Nephron (organoid): ENCODE results near the gene ACOXL.

Experiments
- H3K27ac Mint-ChIP-seq, 3 experiments: 2 replicates each; pipeline ENCODE4 v1.8.0; 2020; ENCODE audit warnings: mixed read lengths in 3 of 3, mild to moderate bottlenecking in 2 of 3, moderate library complexity in 1 of 3
- H3K27me3 Mint-ChIP-seq: 2 replicates; pipeline ENCODE4 v1.8.0; 2021; ENCODE audit warnings: low read depth, mild to moderate bottlenecking, moderate library complexity, mixed read lengths
- H3K36me3 Mint-ChIP-seq: 2 replicates; pipeline ENCODE4 v1.8.0; 2020; ENCODE audit warnings: low read depth, mixed read lengths
- H3K4me1 Mint-ChIP-seq: 2 replicates; pipeline ENCODE4 v1.8.0; 2020; ENCODE audit warnings: mixed read lengths
- H3K4me3 Mint-ChIP-seq, 3 experiments: 2 replicates each; pipeline ENCODE4 v1.8.0; 2020; ENCODE audit warnings: mild to moderate bottlenecking in 3 of 3, mixed read lengths in 3 of 3, moderate library complexity in 2 of 3
- H3K9me3 Mint-ChIP-seq: 2 replicates; pipeline ENCODE4 v1.8.0; 2020; ENCODE audit warnings: mixed read lengths
- CTCF ChIP-seq, 3 experiments: fragments of 200-600 bp; sonication (generic); IDR thresholded peaks; one replicate each; pipeline ENCODE4 v1.5.0; 2021; ENCODE audit warnings: antibody characterized with exemption in 3 of 3; ENCODE audit not compliant: unreplicated experiment in 3 of 3

Gene ACOXL

DNA sequence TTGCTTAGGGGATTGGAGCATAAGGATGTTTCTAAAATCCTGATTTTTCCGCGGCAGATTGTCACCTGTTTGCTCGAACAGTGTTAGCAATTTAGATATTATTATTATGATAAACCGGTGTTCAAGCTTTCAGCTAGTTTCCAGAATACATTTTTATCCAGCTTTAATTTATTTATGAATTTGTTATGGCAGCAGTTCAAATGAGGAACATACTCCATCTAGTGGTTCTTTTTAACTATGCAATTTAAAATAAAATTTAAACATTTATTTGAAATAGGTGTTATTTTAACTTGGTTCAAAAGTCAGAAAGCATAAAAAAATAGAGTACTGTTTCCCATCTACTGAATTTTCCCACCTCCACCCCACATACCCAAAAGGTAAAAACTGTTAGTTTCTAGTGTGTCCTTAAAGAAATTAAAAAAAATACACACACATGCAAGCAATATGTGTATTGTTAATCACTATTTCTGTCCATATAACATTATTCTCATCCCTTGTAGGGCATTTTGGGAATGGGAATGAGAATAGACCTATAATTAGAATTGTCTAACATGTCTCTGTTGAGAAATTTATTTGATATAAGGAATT, 23.2 kb downstream of the ACOXL start:
- TF ChIP-seq CTCF (IDR thresholded peaks at IDR 0.05; ENCODE audit: unreplicated experiment in 3 of 3) = peak; percentile 54 to 66 (median 62)
- no peaks in the 10 kb centered on the region for H3K36me3 Mint-ChIP-seq
- H3K4me1 Mint-ChIP-seq = no peaks in the 10 kb centered on the region
- H3K4me3 Mint-ChIP-seq = no peak overlapping the region
- H3K27me3 Mint-ChIP-seq = no peaks in the 10 kb centered on the region
- H3K27ac Mint-ChIP-seq = no peak overlapping the region
- peaks cover 18% of the 10 kb centered on the region for H3K9me3 Mint-ChIP-seq

GRCh38 chr2:110759411-110759810, 27.0 kb downstream of the ACOXL start:
- no peaks in the 10 kb centered on the region for H3K4me1 Mint-ChIP-seq
- no peaks in the 10 kb centered on the region for H3K27me3 Mint-ChIP-seq
- peaks cover 35% of the 10 kb centered on the region for H3K9me3 Mint-ChIP-seq
- no peak overlapping the region for H3K27ac Mint-ChIP-seq
- TF ChIP-seq CTCF (IDR thresholded peaks at IDR 0.05; ENCODE audit: unreplicated experiment in 3 of 3) = no peak
- H3K36me3 Mint-ChIP-seq = no peaks in the 10 kb centered on the region
- no peak overlapping the region for H3K4me3 Mint-ChIP-seq

DNA sequence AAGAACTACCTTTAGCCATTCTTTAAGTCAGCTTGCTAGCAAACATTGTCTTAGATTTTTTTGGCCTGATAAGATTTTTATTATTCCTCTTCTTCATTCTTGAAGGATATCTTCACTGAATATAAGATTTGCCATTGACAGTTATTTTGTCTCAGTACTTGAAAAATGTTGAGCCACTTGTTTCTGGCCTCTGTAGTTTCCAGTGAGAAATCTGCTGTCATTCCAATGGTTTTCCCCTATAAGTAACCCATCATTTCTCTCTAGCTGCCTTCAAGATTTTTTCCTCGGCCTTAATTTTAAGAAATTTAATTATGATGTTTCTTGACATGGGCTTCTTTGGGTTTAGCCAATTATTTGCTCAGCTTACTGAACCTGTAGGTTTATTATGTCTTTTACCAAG, 32.6 kb downstream of the ACOXL start:
- Mint-ChIP-seq H3K27me3 (peaks cover 13% of the 10 kb centered on the region), H3K4me3 (no peak overlapping the region), H3K4me1 (peaks cover 5% of the 10 kb centered on the region), H3K27ac (no peak overlapping the region), H3K36me3 (no peaks in the 10 kb centered on the region), H3K9me3 (peaks cover 22% of the 10 kb centered on the region)
- TF ChIP-seq CTCF (IDR thresholded peaks at IDR 0.05; ENCODE audit: unreplicated experiment in 3 of 3) = no peak

DNA sequence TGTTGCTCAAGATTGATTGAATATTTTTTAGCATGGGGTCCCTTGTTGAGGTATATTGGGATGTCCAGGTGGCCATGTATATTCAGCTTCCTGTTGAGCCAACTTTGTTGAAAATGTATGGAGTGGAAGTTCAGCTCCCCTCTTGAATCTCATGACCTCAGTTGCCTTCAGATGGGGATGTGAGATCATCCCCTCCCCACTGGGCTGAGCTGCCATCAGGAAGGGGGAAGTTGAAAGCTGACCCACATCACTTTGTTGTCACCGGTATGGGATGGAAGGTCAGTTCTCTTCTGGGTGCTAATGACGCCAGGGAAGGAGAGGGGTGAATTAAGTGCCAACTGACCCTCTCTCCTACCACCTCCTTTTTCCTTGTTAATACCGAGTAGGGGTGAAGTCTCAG, 33.9 kb downstream of the ACOXL start:
- Mint-ChIP-seq H3K4me1 (peaks cover 17% of the 10 kb centered on the region), H3K27me3 (peaks cover 19% of the 10 kb centered on the region), H3K27ac (no peak overlapping the region), H3K36me3 (no peaks in the 10 kb centered on the region), H3K9me3 (peaks cover 22% of the 10 kb centered on the region), H3K4me3 (no peak overlapping the region)
- no peak for TF ChIP-seq CTCF (IDR thresholded peaks at IDR 0.05; ENCODE audit: unreplicated experiment in 3 of 3)

DNA sequence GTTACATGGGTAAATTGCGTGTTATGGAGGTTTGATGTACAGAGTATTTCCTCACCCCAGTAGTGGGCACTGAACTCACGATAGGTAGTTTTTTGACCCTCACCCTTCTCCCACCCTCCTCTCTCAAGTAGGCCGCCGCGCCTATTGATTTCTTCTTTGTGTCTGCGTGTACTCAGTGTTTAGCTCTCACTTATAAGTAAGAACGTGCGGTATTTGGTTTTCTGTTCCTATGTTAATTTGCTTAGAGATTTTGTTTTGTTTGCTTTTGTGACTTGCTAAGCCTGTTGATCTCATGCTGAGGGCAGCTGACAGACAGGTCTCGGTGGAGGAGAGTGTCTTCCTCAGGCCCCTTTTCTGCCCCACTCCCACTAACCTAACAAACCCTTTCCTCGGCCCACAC, 36.2 kb downstream of the ACOXL start:
- H3K27me3 Mint-ChIP-seq = peaks cover 24% of the 10 kb centered on the region
- no peak overlapping the region for H3K4me3 Mint-ChIP-seq
- H3K27ac Mint-ChIP-seq = peak overlapping the region in 1 of 3 experiments; percentile 31
- peaks cover 32% of the 10 kb centered on the region for H3K4me1 Mint-ChIP-seq
- peaks cover 10% of the 10 kb centered on the region for H3K9me3 Mint-ChIP-seq
- no peak for TF ChIP-seq CTCF (IDR thresholded peaks at IDR 0.05; ENCODE audit: unreplicated experiment in 3 of 3)
- no peaks in the 10 kb centered on the region for H3K36me3 Mint-ChIP-seq

DNA sequence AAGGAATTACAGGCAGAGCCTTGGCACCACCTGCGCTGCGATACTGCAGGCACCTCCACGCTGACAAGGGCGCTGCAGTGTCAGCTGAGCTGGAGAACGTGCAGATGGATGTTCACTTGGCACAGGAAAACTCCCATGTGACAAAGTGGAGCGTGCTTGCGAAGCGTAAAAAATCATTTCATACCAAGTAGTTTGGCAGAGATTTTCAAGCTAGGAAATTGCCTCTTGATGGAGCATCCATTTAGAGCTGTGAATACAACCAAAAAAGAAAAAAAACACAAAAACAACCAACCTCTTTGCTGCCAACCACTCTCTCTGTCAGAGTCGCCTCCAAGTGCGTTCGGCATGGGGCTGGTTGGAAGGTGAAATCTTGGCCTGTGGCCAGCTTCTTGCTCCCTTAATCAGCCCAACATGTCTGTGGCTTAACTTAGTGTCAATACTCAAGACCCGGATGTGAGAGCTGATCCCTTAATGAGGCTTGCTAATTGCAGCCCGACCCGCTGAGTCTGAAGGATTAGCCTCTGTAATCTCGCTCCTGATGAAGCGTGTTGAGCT, 38.1 kb downstream of the ACOXL start:
- TF ChIP-seq CTCF (IDR thresholded peaks at IDR 0.05; ENCODE audit: unreplicated experiment in 3 of 3) = no peak
- Mint-ChIP-seq H3K4me1 (peaks cover 40% of the 10 kb centered on the region), H3K9me3 (peaks cover 4% of the 10 kb centered on the region), H3K36me3 (no peaks in the 10 kb centered on the region), H3K4me3 (peak overlapping the region in 1 of 3 experiments; percentile 65), H3K27me3 (peaks cover 24% of the 10 kb centered on the region), H3K27ac (peak overlapping the region in 2 of 3 experiments; percentile 45 to 65)
